B cell (primary cell): ENCODE data around the gene TGDS. TPM values are rescaled to one million over a fixed set of nuclear protein-coding genes. Genes with fewer than 3 reads are reported as not detected.

Source experiments
- ATAC-seq: fragments of 200-7000 bp; cut with Tn5 transposase; one replicate; pipeline ENCODE4 v1.10.0; 2021; ENCODE audit warnings: low read depth, mild to moderate bottlenecking, moderate number of reproducible peaks, moderate library complexity
- CTCF ChIA-PET: fragments of 350-600 bp; sonication (Branson Sonifier 250); formaldehyde crosslinking; loops from one replicate; lab custom pipeline; 2021; ENCODE audit warnings: antibody characterized with exemption, inconsistent platforms; lab: Charles Lee
- POLR2A ChIA-PET: fragments of 350-600 bp; sonication (Branson Sonifier 250); formaldehyde crosslinking; loops from one replicate; lab custom pipeline; 2021; ENCODE audit warnings: antibody characterized with exemption; lab: Charles Lee
- DNase-seq: peaks from one replicate; pipeline ENCODE4 v3.0.0; 2013
- H2AFZ ChIP-seq: 2 replicates; pipeline ENCODE4 v1.6.1; 2012; ENCODE audit warnings: mild to moderate bottlenecking, low read depth, low read length; ENCODE audit not compliant: insufficient read depth, poor library complexity, severe bottlenecking
- H3K27ac ChIP-seq, 2 donors: 1 replicate in 1 of 2; 2 replicates in 1 of 2; pipeline ENCODE4 v1.5.1; 2012 to 2013; ENCODE audit warnings: low read length in 2 of 2, mild to moderate bottlenecking in 2 of 2, moderate library complexity in 1 of 2
- H3K27me3 ChIP-seq, 4 experiments: fragments of 200-600 bp in 1 of 4; sonication (generic) in 1 of 4; replicated peaks in 1 of 4; 1 replicate in 2 of 4; 2 replicates in 2 of 4; pipeline versions ENCODE4 v1.6.1 to v1.7.0; 2013 to 2016; ENCODE audit warnings: low read length in 3 of 4, mild to moderate bottlenecking in 2 of 4, mixed read lengths in 1 of 4, moderate library complexity in 1 of 4; ENCODE audit not compliant: insufficient read depth in 4 of 4, control insufficient read depth in 3 of 4; ENCODE audit errors: control extremely low read depth in 1 of 4
- H3K36me3 ChIP-seq, 2 experiments: replicated peaks in 1 of 2; 1 replicate in 1 of 2; 2 replicates in 1 of 2; pipeline versions ENCODE4 v1.6.1 to v1.7.1; 2013; ENCODE audit warnings: low read length in 1 of 2; ENCODE audit not compliant: insufficient read depth in 2 of 2, control insufficient read depth in 1 of 2; ENCODE audit errors: control extremely low read depth in 1 of 2, extremely low read depth in 1 of 2
- H3K4me1 ChIP-seq, 2 donors: fragments of 200-600 bp in 1 of 2; sonication (generic) in 1 of 2; 1 replicate in 1 of 2; 2 replicates in 1 of 2; pipeline versions ENCODE4 v1.5.1 to v1.6.1; 2013 to 2017; ENCODE audit warnings: low read length in 2 of 2; ENCODE audit not compliant: control insufficient read depth in 2 of 2, insufficient read depth in 2 of 2
- H3K4me2 ChIP-seq: replicated peaks from 2 replicates; pipeline ENCODE3; 2012; ENCODE audit warnings: mild to moderate bottlenecking, low read depth, low read length; ENCODE audit not compliant: poor library complexity, severe bottlenecking
- H3K4me3 ChIP-seq, 5 experiments: fragments of 200-600 bp in 1 of 5; sonication (generic) in 1 of 5; 1 replicate in 3 of 5; 2 replicates in 2 of 5; pipeline versions ENCODE4 v1.5.1 to v1.7.0; 2011 to 2016; ENCODE audit warnings: low read length in 4 of 5, mild to moderate bottlenecking in 4 of 5, low read depth in 2 of 5, control low read depth in 1 of 5, moderate library complexity in 1 of 5; ENCODE audit not compliant: insufficient read depth in 1 of 5; ENCODE audit errors: control extremely low read depth in 1 of 5, extremely low read depth in 1 of 5
- H3K79me2 ChIP-seq: fragments of 200-600 bp; sonication (generic); one replicate; pipeline ENCODE4 v1.6.0; 2016; ENCODE audit warnings: low read length; ENCODE audit not compliant: control insufficient read depth, insufficient read depth
- H3K9ac ChIP-seq: fragments of 200-600 bp; sonication (generic); 2 replicates; pipeline ENCODE4 v1.6.1; 2017; ENCODE audit warnings: mild to moderate bottlenecking, low read length, moderate library complexity
- H3K9me3 ChIP-seq, 3 donors: one replicate each; pipeline versions ENCODE4 v1.6.1 to v1.7.1; 2013; ENCODE audit warnings: low read length in 2 of 3; ENCODE audit not compliant: control insufficient read depth in 2 of 3, insufficient read depth in 1 of 3; ENCODE audit errors: control extremely low read depth in 1 of 3
- H4K20me1 ChIP-seq: 2 replicates; pipeline ENCODE4 v1.6.0; 2012; ENCODE audit warnings: mild to moderate bottlenecking, low read length; ENCODE audit not compliant: insufficient read depth, control insufficient read depth, poor library complexity, severe bottlenecking
- H3K27ac Mint-ChIP-seq: one replicate; pipeline ENCODE4 v1.8.0; 2021; ENCODE audit warnings: mixed read lengths
- H3K27me3 Mint-ChIP-seq: one replicate; pipeline ENCODE4 v1.8.0; 2021; ENCODE audit warnings: mixed read lengths
- H3K4me1 Mint-ChIP-seq: one replicate; pipeline ENCODE4 v1.8.0; 2021; ENCODE audit warnings: mixed read lengths
- H3K4me3 Mint-ChIP-seq: one replicate; pipeline ENCODE4 v1.8.0; 2021; ENCODE audit warnings: mixed read lengths
- H3K9me3 Mint-ChIP-seq: one replicate; pipeline ENCODE4 v1.8.0; 2022; ENCODE audit warnings: mixed read lengths; ENCODE audit not compliant: insufficient read depth
- CTCF ChIP-seq: fragments of 200-600 bp; IDR thresholded peaks from one replicate; pipeline ENCODE4 v1.8.0; 2022; ENCODE audit warnings: antibody characterized with exemption, mild to moderate bottlenecking
- EZH2 ChIP-seq: IDR thresholded peaks from 2 replicates; pipeline ENCODE4 v1.6.1; 2012; ENCODE audit warnings: borderline replicate concordance, low read depth, mild to moderate bottlenecking, moderate library complexity, low read length; ENCODE audit not compliant: insufficient read depth, poor library complexity, severe bottlenecking
- WGBS: methylation state at CpG from one replicate; pipeline ENCODE4 v1.1.5; 2013; ENCODE audit warnings: missing lambda C conversion rate; ENCODE audit not compliant: insufficient coverage; 5-methylcytosine and 5-hydroxymethylcytosine counted together
- intact Hi-C: fragments of 100-400 bp; cut with micrococcal nuclease; formaldehyde crosslinking; loops from one replicate; pipeline ENCODE4 v1.10.0; 2022
- polyA plus RNA-seq: library from polyadenylated mRNA; depleted of rRNA; stranded (reverse); fragments of >200 nt; gene quantifications from 2 replicates; pipeline ENCODE4 v1.2.3, GENCODE V29; 2012
- total RNA-seq, 2 donors: library from RNA; stranded (reverse); fragments of 120-200 nt in 1 of 2; gene quantifications; 1 replicate in 1 of 2; 2 replicates in 1 of 2; pipeline versions ENCODE4 v1.2.3 to v1.2.4, GENCODE V29; 2013 to 2022

Gene TGDS
- total and polyA plus RNA-seq, 2 donors (not counting 1 experiment from before 2014, with no cell fraction given), result 11.7 to 14.7 TPM

GRCh38 chr13:94608586-94608985 lies 12.6 kb upstream of the TGDS start:
- DNase-seq (no peak), ATAC-seq (no peak)
- Histone ChIP-seq H4K20me1 (no peaks in the 10 kb centered on the region), H3K79me2 (no peaks in the 10 kb centered on the region), H3K9ac (no peak overlapping the region), H3K4me1 (no peaks in the 10 kb centered on the region), H2AFZ (no peak overlapping the region), H3K4me3 (no peak overlapping the region), H3K27ac (no peak overlapping the region), H3K36me3 (peaks cover 0 to 11% of the 10 kb centered on the region in 2 experiments), H3K9me3 (no peaks in the 10 kb centered on the region), H3K4me2 (no peak overlapping the region), H3K27me3 (no peaks in the 10 kb centered on the region)
- Mint-ChIP-seq H3K27ac (no peak overlapping the region), H3K9me3 (no peaks in the 10 kb centered on the region), H3K27me3 (no peaks in the 10 kb centered on the region), H3K4me3 (no peak overlapping the region), H3K4me1 (no peaks in the 10 kb centered on the region)
- CTCF ChIA-PET, result interaction anchor here (1.2 to 1.3 kb wide), 3 partner anchors 9 to 173 kb away, joined by 4 to 6 read pairs (median 4); no protein-coding TSS in a partner anchor
- intact Hi-C loops, result no loop called here
- WGBS, result no CpG with 5 or more reads among the region's 1 CpG
- POLR2A ChIA-PET, result no interaction called here
- no peak for TF ChIP-seq EZH2
- TF ChIP-seq CTCF, result no peak

- Mint-ChIP-seq H3K4me1 (peaks cover 2% of the 10 kb centered on the region), H3K4me3 (no peak overlapping the region), H3K9me3 (no peaks in the 10 kb centered on the region), H3K27ac (no peak overlapping the region), H3K27me3 (no peaks in the 10 kb centered on the region)
- CTCF ChIA-PET, result interaction anchor here (1.2 to 1.3 kb wide), 2 partner anchors 12 to 173 kb away, joined by 4 read pairs; no protein-coding TSS in a partner anchor
- Histone ChIP-seq H3K9me3 (no peaks in the 10 kb centered on the region), H3K79me2 (no peaks in the 10 kb centered on the region), H3K27me3 (no peaks in the 10 kb centered on the region), H2AFZ (no peak overlapping the region), H3K36me3 (peaks cover 0 to 11% of the 10 kb centered on the region in 2 experiments), H3K27ac (no peak overlapping the region), H3K4me2 (no peak overlapping the region), H3K9ac (no peak overlapping the region), H3K4me1 (no peaks in the 10 kb centered on the region), H4K20me1 (no peaks in the 10 kb centered on the region), H3K4me3 (no peak overlapping the region)
- no CpG with 5 or more reads among the region's 3 CpGs for WGBS
- POLR2A ChIA-PET, result no interaction called here
- intact Hi-C loops, result no loop called here
- TF ChIP-seq CTCF, result no peak
- no peak for TF ChIP-seq EZH2
- ATAC-seq, result no peak
- no peak for DNase-seq
These were observed 12.0 kb upstream of the TGDS start for GRCh38 chr13:94607939-94608338.
